ENCODE data around the gene HEG1.

Gene HEG1

GRCh38 chr3:124978627-124979026, 77.2 kb downstream of the HEG1 start:
- TF ChIP-seq, protein P1, sequence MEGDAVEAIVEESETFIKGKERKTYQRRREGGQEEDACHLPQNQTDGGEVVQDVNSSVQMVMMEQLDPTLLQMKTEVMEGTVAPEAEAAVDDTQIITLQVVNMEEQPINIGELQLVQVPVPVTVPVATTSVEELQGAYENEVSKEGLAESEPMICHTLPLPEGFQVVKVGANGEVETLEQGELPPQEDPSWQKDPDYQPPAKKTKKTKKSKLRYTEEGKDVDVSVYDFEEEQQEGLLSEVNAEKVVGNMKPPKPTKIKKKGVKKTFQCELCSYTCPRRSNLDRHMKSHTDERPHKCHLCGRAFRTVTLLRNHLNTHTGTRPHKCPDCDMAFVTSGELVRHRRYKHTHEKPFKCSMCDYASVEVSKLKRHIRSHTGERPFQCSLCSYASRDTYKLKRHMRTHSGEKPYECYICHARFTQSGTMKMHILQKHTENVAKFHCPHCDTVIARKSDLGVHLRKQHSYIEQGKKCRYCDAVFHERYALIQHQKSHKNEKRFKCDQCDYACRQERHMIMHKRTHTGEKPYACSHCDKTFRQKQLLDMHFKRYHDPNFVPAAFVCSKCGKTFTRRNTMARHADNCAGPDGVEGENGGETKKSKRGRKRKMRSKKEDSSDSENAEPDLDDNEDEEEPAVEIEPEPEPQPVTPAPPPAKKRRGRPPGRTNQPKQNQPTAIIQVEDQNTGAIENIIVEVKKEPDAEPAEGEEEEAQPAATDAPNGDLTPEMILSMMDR (conservative IDR thresholded peaks at IDR 0.05): no peak
- no peak for TF ChIP-seq ZFX (IDR thresholded peaks at IDR 0.05)
- no peak overlapping the region for H3K27ac ChIP-seq

DNA sequence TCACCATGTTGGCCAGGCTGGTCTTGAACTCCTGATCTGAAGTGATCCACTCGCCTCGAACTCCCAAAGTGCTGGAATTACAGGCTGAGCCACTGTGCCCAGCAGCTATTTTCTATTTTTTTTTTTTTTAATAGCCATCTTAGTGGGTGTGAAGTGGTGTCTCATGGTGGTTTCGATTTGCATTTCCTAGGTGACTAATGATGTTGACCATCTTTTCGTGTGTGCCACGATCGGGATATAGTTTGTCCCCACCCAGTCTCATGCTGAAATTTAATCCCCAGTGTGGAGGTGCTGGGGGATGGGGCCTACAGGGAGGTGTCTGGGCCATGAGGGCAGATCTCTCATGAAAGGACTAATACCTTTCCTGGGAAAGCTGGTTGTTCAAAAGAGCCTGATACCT, 79.4 kb downstream of the HEG1 start:
- TF ChIP-seq ZFX (IDR thresholded peaks at IDR 0.05): no peak
- TF ChIP-seq, protein P1 (conservative IDR thresholded peaks at IDR 0.05): no peak
- no peak overlapping the region for H3K27ac ChIP-seq

GRCh38 chr3:124974691-124975090, 81.1 kb downstream of the HEG1 start:
- TF ChIP-seq, protein P1 (conservative IDR thresholded peaks at IDR 0.05): no peak
- TF ChIP-seq ZFX (IDR thresholded peaks at IDR 0.05): no peak
- H3K27ac ChIP-seq: no peak overlapping the region

DNA sequence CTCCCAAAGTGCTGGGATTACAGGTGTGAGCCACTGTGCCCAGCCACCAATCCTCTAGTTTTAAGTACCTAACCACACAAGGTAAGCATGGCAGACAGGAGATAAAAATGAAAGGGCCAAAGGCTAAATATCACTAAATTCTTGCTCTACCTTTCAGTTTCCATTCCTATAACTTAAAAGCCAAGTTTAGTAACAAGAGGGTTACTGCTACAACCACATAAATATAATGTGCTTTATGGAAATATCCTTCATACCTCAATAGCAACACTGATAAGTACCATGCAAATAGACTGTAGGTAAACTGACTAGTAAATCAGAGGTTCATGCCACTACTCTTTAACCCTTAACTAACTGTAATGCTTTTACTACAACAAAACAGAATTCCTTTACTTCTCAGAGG, 82.5 kb downstream of the HEG1 start:
- TF ChIP-seq ZFX (IDR thresholded peaks at IDR 0.05): no peak
- TF ChIP-seq, protein P1 (conservative IDR thresholded peaks at IDR 0.05): no peak
- peak overlapping the region; percentile 19; the same call in 1 of the 2 replicates for H3K27ac ChIP-seq

DNA sequence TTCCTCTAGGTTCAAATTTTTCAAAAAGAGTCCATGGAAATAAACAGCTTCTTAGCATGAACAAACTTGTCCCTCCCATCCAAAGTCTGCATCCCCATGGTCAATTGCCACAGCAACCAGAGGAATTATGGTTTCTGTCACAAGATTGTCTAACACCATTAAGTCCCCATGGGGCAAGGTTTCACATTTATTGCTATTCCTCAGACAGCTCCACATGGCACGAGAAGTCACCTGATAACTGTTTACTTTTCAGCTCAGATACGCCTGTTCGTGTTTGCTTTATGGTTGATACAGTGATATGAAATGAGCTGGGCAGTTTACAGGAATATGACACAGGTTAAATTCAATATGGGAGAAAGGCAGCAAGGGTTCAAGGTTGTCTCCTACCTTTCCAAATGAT, 83.3 kb downstream of the HEG1 start:
- no peak overlapping the region for H3K27ac ChIP-seq
- no peak for TF ChIP-seq ZFX (IDR thresholded peaks at IDR 0.05)
- TF ChIP-seq, protein P1 (conservative IDR thresholded peaks at IDR 0.05): no peak

DNA sequence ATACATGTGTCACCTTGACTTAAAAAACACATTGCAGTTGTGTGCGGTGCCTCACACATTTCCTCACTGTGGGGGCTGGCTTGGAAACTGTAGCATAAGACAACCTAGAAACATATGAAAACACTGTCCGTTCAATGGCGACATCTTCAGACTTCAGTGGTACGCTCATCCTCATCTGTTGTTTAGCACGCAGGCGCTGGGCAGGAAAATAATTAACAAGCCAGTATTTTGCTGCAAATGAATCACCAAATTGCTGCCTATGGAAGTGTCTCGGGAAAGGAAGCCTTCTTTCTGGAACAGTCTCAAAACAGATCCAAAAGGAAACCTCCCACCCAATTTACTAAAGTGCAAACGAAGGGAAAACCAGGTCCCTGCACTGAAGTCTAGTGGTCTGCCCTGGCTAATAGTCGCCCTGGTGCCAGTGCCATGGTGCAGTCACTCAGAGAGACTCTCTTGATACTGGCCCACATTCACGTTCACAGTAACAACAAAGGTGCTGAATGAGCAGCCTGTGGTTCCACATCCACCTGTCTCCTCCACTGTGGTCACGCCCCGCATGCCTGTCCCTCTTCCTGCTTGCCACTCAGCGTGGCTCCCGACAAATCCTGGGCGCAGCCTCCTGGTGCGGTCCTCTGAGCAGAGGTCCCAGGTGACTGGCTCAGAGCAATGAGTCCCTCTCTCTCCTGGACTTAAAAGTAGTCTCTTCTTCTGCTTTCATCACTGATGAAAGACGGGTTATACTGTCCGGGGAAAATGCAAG, 85.7 kb downstream of the HEG1 start:
- TF ChIP-seq, protein P1 (conservative IDR thresholded peaks at IDR 0.05): no peak
- no peak for TF ChIP-seq ZFX (IDR thresholded peaks at IDR 0.05)
- H3K27ac ChIP-seq: no peak overlapping the region

DNA sequence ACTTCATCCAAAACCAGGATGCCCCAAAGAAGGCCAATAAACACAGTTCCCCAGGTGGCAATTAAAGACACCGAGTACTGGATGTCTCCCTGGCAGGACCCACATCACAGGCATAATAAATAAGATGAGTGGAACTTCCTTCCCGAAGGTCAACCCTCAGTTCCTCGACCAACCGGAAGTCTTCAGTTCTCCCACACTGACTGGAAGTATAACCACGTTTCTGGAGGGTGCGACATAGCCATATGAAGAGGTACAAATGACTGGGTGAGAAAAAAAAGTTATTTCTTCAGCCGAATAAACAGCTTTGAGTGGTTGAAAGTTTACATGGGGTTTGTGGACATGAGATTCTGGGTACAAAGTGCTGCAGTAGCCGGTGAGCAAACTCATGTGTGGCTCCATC, 86.6 kb downstream of the HEG1 start:
- no peak for TF ChIP-seq ZFX (IDR thresholded peaks at IDR 0.05)
- TF ChIP-seq, protein P1 (conservative IDR thresholded peaks at IDR 0.05): no peak
- H3K27ac ChIP-seq: no peak overlapping the region

All from C4-2B (cell line).